HT-29 (cell line): ENCODE data around the gene ADCK1. TPM values are rescaled to one million over a fixed set of nuclear protein-coding genes. Genes with fewer than 3 reads are reported as not detected.

Experiments used
- small RNA-seq: library from RNA; depleted of rRNA; stranded (forward); fragments of <200 nt; gene quantifications from one replicate; pipeline ENCODE3, GENCODE V24; 2014
- total RNA-seq: library from RNA; depleted of rRNA; stranded (reverse); fragments of >200 nt; shearing (Covaris generic); gene quantifications from 2 replicates; pipeline ENCODE4 v1.2.3, GENCODE V29; 2014; rRNA removed

The ADCK1 gene
- total RNA-seq, 1 experiment from 2014 or later: 4.3 TPM

Small RNA genes lying within 50 kb of the gene (small RNA-seq; reads per million reads assigned to genes)
- gene RF00019: not detected

Other genes starting within 250 kb of the ADCK1 start
- 22.9 and 28.0 TPM in 2 replicates for gene SPTLC2, start 183.5 kb upstream of the ADCK1 start, total RNA-seq
- gene ALKBH1, start 92.1 kb upstream of the ADCK1 start, total RNA-seq: 4.2 and 4.6 TPM in 2 replicates
- gene SLIRP, start 92.0 kb upstream of the ADCK1 start, total RNA-seq: 264 and 331 TPM in 2 replicates
- 22.5 and 24.7 TPM in 2 replicates for gene SNW1, start 39.0 kb upstream of the ADCK1 start, total RNA-seq